Right kidney (tissue), 9 donors: ENCODE measurements around the gene CTSS.
"Not testable (repeated sequence)": the region's sequence is repeated elsewhere in the genome, so short reads cannot be mapped to it uniquely, and the experiment has no call there.

Experiments
- DNase-seq: peaks from one replicate; pipeline ENCODE4 v3.0.0-alpha.2; 2016
- long read RNA-seq, 8 donors: transcript quantifications; one replicate each; lab custom pipeline, GENCODE V29; 2026

CTSS gene
- long read RNA-seq, donor 1, full-length matches to known transcripts, result 4 of 4 reads
- long read RNA-seq, donor 1, partial matches to known transcripts, result 0 of 4 reads
- long read RNA-seq, donor 1, other reads (novel, unspliced or antisense), result 0 of 4 reads
- long read RNA-seq, donor 2, full-length matches to known transcripts, result 1 of 1 reads
- long read RNA-seq, donor 2, partial matches to known transcripts, result 0 of 1 reads
- long read RNA-seq, donor 2, other reads (novel, unspliced or antisense), result 0 of 1 reads
- long read RNA-seq, donor 3, result 0 reads
- long read RNA-seq, donor 4, result 0 reads
- long read RNA-seq, donor 5, full-length matches to known transcripts, result 3 of 3 reads
- long read RNA-seq, donor 5, partial matches to known transcripts, result 0 of 3 reads
- long read RNA-seq, donor 5, other reads (novel, unspliced or antisense), result 0 of 3 reads
- long read RNA-seq, donor 6, full-length matches to known transcripts, result 5 of 5 reads
- long read RNA-seq, donor 6, partial matches to known transcripts, result 0 of 5 reads
- long read RNA-seq, donor 6, other reads (novel, unspliced or antisense), result 0 of 5 reads
- long read RNA-seq, donor 7, full-length matches to known transcripts, result 1 of 1 reads
- long read RNA-seq, donor 7, partial matches to known transcripts, result 0 of 1 reads
- long read RNA-seq, donor 7, other reads (novel, unspliced or antisense), result 0 of 1 reads
- long read RNA-seq, donor 8, result 0 reads

DNA sequence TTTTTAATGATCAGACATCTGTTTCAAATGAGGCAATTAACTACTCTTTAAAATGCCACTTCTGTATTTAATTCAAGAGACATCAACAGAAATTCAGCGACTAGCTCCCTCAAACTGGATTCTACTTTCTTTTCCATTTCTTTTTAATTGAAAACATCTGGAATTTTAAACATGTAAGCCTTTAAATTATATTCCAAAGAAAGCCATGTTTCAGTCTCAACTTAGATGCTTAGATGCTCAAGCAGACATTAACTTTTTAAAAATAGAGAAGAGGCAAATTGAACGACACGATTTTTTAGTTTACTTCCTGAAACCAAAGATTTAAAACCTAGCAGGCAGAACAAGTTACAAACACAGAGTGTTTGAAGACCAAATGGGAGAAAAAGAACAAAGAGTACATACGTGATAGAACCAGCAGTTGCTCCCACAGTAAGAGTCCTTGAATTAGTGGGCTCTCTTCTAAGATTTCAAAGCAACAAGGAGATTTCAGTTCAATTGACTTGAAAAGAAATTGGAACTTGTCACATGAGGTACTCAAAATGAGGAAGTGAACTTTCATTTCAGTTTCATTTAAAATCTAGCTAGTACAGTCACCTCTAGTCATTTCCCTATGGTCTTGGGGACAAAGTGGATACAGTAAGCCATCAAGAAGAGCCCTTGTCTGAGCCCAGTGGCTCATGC lies at the start of gene CTSS:
TSS of gene CTSS (minus strand) at position 483 of the 681 bp plus-strand sequence. CDS start 1,015 bp downstream, outside the sequence.
- no peak for DNase-seq

DNA sequence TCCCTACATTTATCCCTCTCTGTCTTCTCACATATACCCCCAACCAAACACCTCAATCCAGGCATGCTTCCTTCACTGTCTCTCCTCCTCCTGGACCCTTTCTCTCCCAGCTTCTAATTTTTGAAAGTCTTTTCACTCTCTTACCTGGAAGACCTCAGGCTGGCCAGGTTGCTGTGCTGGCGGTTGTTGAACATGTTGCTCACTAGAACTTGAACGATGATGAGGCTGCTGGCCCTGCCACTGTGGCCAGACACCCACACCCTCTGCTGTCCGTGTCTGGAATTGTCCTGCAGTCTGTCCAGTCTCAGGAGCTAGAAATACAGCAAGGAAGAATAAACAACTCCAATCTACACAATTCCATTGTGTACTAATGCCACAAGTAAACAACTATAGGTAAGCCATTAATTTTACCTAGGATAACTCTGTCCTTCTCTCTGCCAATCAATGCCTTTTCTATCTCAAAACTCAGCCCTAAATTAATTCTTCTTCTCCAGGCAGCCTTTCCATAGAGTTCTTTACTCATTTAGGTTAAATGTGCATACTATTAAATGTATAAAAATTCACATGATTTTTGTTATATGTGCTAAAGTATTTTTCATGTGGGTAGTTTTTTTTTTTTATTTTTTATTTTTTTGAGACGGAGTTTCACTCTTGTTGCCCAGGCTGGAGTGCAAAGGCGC lies 47.6 kb upstream of the CTSS start:
- DNase-seq, result peak; percentile 22

DNA sequence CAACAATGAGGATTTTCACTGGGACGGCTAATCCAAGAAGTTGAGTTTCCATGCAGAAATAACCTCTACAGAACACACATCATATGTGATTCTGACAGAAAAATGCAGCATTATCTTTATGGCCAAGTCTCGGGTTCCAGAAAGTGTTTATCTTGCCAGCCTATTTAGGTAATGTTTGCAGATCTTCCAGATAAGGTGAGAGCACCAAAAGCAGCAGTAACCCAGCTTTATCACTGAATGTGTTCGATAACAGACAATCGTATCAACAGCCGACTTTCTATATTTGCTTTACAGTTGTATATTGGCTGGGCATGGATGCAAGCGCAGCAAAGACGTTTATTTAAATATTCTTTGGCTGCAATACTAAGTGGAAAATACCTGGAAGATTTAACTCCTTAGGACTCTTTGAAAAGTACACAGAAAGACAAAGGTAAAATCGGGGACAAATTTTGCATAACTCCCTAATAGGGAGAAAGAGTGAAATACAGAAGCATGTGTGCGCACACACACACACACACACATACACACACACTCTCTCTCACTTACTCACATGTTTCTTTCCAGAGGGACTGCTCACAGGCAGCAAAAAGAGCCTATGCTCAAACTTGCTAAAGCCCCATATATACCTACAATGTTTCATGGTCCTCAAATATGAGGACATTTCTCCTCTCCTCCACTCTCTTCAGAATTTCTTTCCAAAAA lies 45.5 kb upstream of the CTSS start:
- DNase-seq, result no peak

DNA sequence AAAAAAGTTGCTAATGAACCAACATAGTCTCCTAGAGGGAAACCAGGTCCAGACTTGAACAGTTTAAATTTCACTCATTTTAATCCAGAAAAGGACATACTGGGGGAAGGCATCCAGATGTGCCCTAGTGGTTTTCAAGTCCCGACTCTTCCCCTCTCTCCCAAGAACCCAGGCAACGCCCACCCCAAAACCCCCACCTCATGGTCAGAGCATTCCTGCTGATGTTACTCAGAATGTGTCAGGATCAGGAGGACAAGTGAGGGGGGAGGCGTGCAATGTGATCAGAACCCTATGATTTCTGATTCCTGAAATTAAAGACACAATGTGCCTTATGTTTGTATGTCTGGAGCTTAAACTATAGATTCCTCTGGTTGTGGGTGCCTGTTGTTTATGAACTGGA lies 44.1 kb upstream of the CTSS start:
- DNase-seq, result no peak

DNA sequence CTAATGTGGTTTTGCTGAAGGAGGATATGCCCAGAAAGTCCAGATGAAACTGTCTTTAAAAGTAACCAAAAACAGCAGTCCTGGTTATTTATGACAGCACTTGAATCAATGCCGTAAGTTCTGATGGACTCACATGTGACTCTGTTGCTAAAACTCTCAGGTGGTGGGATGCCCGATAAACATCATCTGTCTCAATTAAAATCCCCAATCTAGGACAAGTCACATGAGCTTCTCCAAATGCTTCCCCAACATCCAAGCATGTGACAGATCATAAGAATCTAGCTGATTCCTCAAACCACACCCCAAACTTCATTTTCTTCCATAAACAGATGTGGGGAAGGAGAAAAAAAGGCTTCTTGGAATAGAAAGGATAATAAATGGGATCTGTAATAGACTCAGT lies 43.3 kb upstream of the CTSS start:
- DNase-seq, result no peak

DNA sequence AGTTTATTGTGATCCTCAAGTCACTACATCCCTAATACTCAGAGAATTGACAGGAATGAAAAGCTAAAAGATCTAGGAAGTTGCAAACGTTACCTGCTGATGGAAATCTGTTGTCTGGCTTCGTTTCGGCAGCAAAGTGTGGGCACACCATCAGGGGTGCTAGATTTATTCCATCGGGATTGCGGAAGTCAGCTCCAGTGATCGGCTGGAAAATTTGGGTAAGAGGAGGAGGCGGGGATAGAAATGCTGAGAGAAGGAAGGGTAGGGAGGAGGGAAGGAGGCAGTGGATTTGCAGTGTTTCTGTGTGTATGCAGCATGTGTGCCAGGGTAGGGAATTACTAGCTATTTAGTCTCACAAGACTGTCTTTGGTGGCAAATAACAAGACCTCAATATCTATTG lies 42.5 kb upstream of the CTSS start, which contains the start of gene CTSK:
TSS of gene CTSK (minus strand) at position 140 of the 400 bp plus-strand sequence. CDS start 1,455 bp downstream, outside the sequence.
- no peak for DNase-seq

DNA sequence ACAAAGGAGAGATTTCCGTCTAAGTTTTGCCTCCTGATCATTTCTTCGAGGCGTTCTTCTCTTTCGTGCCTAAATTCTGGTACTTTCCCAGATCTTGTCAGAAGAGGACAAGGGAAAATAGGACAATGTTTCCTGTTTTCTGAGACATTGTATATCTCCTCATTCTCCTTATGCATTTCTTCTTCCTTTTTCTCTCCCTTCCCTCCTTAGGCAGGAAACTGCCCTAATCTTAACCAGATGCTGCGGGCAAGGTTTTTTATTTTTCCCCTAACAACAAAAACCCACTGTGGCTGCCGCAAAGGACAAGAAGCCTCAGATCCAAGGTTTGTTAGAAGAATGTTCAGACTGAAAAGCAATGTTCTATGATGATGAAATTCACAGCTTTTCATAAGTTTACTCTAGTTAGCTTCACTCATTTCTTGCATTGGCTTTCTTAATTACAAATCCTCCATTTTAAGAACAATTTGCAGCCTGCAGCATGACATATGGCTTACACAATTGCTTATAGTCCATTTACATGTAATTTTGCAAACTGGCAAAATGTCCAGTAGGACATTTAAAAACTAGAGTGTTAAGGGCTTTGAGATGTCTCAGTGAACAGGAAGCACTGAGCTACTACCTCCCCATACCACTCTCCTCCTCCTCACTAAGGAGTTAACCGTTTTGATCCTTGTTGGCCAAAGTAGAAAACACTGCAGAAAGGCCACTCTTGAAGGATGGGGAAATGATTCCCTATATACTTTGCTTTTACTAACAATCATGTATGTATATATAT lies 41.9 kb upstream of the CTSS start:
- no peak for DNase-seq

DNA sequence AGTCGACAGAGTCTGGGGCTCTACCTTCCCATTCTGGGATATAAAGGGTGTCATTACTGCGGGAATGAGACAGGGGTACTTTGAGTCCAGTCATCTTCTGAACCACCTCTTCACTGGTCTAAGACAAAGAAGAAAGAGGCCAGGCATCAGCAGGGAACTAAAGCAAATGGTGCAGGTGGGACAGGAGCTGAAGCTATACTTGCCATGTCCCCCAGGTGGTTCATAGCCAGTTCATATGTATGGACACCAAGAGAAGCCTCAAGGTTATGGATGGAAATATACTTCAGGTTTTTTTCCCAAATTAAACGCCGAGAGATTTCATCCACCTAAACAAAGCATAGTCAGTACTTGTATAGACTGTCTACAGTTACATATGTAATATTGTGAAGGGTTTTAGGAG lies 40.3 kb upstream of the CTSS start:
- no peak for DNase-seq

DNA sequence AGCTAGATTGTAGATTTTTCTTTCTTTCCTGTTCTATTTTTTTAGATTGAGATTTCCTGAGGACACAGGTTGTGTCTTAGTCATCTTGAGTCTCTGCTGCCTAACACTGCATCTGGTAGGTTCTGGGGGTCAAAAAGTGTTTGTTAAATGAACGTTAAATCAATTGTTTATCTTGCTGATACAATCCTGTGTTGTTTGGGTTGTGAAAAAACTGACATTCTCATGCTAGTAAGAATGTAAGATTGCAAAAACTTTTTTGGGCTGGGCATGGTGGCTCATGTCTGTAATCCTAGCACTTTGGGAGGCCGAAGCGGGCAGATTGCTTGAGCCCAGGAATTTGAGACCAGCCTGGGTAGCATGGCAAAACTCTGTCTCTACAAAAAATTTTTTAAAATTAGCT lies 39.1 kb upstream of the CTSS start:
- no peak for DNase-seq

DNA sequence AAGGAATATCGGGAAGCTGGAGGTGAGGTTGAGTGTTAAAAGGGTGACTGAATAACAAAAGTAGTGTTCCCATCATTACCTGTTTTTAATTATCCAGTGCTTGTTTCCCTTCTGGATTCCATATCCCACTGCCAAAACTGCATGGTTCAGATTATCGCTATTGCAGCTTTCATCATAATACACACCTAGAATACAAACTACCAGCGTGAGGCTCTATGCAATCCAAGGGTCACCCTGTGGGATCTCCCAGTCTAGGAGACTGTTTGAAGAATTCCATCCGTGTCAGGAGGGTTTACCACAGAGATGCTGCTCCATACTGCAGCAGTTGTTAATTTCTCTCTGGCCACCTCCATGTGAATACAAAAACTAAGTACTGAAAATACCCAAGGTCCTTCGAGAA lies 33.5 kb upstream of the CTSS start:
- no peak for DNase-seq

DNA sequence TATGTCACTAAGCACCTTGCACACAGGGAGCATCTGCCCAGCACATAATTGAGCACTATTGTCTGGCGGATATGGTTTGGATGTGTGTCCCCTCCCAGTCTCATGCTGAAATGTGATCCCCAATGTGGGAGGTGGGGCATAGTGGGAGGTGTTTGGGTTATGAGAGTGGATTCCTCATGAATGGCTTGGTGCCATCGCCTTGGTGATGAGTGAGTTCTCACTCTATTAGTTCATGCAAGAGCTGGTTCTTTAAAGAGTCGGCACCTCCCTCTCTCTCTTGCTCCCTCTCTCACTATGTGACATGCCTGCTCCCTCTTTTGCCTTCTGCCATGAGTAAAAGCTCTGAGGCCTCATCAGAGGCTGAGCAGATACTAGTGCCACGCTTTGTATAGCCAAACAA lies 32.9 kb upstream of the CTSS start:
- DNase-seq, result peak; percentile 19

DNA sequence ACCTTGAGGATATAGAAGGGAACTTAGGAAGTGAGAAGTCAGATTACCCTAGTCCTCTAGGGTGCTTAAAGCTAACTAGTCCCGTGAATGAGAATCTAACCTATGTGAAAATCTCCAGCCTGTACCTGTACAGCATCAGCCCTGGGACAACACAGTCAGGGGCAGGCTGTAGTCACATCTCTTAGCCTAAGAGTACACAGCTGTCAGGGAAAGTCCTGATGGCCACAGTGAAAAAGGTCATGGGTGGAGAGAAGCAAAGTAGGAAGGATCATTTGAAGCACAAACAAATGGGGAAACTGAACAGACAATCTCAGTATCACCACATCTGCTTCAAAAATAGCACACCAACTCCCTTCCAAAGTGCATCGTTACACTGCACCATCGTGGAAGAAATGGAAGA lies 30.8 kb upstream of the CTSS start:
- no peak for DNase-seq

DNA sequence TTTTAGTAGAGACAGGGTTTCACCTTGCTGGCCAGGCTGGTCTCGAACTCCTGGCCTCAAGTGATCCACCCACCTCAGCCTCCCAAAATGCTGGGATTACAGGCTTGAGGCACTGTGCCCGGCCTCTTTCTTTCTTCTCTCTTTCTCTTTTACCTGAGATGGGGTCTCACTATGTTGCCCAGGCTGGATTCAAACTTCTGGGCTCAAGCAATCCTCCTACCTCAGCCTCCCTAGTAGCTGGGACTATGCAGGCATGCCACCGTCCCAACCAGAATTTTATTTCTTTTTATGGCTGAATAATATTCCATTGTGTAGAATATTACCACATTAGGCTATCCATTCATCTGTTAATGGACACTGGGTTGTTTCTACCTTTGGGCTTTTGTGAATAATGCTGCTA lies 28.2 kb upstream of the CTSS start:
- not testable (repeated sequence) for DNase-seq

DNA sequence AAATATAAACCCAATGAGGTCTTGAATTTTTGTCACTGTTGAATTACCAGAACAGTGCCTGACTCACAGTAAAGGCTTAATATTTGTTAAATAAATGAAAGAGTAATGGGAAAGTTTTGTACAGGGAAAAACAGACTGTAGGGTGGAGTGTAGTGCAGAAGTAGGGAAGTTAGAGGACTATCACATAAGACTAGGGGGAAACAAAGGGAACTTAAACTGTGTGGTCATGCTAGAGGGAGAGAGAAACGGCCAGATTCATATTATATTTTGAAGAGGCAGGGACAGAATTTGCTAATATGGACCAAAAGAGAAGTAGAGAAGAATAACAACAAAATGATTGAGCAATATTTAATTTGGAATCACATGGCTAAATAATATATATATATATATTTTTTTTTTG lies 27.6 kb upstream of the CTSS start:
- no peak for DNase-seq

DNA sequence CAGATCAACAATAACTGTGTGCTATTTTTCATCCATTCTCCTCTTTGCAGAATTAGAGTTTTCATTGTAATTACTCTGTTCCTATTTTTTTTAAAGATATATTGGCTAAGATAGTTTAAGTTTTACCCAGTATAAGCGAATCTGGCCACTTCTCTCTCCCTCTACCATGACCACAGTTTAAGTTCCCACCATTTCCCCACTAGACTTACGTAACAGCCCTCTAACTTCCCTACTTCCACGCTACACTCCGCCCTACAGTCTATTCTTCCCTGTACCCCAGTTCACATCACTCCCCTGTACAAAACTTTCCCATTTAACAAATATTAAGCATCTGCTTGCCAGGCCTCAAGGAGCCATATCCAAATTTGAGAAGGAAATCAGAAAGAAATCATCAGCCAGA lies 26.0 kb upstream of the CTSS start:
- no peak for DNase-seq

DNA sequence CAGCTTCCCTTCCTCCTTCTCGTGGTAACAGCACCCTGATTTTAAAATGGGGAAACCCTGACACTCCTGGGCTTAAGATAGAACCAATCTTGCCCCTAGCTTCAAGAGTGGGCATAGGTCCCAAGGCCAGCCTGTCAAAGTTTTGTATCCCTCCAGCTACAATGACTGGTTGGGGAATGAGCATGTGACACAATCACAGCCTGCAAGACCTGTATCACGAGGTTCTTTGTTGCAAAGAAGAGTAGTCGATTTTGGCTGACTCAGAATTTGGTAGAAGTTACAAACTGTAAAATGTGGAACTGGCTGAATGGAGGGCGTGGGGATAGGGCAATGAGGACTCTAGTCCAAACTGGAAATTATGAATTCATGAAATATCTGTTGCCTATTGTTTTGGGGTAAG lies 23.8 kb upstream of the CTSS start:
- DNase-seq, result no peak

DNA sequence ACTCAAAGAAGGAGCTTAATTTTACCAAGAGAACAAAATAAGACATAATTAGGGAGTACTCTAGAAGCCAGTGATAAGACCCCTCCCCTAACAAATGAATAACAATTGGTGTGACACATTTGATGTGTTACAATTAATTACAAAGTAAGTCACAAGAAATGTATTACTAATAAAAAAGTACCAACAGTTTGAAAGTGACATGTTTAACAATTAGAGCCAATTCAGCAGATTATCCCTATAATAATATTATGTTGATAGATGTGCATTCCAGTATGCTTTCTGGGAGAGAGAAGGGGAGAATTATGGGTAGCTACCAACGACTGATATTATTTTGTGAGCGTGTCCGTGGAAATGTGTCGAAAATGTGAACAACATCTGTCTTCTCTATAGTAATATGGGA lies 23.4 kb upstream of the CTSS start:
- no peak for DNase-seq

DNA sequence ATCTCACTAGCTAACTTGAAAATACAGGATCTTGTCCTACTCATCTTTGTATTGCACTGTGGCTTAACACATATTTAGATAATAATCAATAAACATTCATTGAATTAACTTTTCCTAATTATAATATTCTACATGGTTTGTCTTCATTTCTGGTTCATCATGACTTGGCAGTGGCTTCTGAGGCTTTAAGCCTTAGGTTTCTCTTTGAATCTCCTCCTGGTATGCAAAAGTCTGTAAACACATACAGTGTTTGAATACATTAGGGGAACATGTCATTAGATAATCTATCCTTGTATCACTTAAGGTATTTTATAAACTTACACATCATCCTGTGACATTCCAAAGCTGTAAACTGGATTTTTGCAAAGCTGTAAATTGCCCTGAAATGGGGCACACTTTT lies 21.9 kb upstream of the CTSS start:
- no peak for DNase-seq

DNA sequence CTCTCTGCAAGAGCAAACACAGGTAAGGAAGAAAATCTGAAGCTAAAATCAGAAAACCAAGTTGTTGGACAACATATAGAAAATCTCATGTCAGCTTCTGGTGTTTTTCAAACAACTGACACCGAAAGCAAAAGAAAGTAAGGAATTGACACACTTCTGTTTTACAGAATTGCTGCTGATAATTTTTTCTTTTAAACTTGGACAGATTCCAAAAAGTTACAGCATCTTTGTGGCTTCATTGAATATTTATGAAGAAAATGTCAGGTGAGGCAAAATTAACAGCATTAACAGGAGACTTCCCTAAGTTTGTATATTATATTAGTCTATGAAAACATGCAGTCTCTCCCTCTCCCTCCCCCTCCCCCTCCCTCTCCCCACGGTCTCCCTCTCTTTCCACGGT lies 14.9 kb upstream of the CTSS start:
- no peak for DNase-seq

DNA sequence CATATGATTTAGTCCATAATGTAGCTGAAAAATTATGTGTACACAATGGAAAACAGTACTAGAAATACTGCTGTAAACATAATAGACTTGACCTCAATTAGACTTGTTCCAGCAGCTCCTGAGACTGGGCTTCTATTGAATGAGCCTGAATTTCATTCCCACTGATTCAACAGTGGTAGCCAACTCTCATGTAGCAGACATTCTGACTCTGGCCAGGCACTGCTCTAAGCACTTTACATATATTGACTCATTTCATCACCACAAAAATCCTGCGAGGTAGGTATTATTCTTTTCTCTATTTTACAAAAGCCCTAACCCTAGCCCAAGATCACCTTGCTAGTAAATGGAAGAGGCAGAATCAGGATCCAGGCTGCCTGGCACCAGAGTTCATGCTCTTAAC lies 12.8 kb upstream of the CTSS start:
- no peak for DNase-seq

DNA sequence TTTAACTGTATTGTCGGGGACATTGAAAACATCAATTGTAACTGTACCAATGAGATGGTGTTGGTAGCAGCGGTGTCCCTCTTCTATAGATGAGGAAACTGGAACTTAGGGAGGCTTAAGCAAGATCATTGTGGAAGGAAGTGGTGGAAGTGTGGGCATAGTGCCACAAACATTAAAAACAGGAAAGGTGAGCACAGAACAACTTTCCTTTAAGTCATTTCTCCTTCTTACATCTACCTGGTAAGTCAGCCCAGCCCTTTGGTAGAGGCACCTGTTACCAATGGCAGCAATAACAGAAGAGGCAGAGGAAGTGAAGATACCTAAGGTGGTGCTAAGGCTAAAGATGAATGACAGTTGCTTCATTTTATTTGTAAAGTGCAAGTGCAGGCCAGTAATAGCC lies 12.0 kb upstream of the CTSS start:
- DNase-seq, result no peak
